ENCODE measurements around the gene TMEM120A. TPM values are rescaled to one million over a fixed set of nuclear protein-coding genes. Genes with fewer than 3 reads are reported as not detected.

TMEM120A gene
- polyA plus RNA-seq, 4 donors, result 26.0 to 56.8 (median 49.7) TPM

- no peak for DNase-seq (ENCODE audit: low read depth in 4 of 4, low spot score in 3 of 4)
Observed at GRCh38 chr7:75961218-75961617, 33.2 kb downstream of the TMEM120A start.

- DNase-seq (ENCODE audit: low read depth in 4 of 4, low spot score in 3 of 4), result no peak
Observed at GRCh38 chr7:75960372-75960771, 34.0 kb downstream of the TMEM120A start.

GRCh38 chr7:75958802-75959543, 35.4 kb downstream of the TMEM120A start:
- DNase-seq (ENCODE audit: low read depth in 4 of 4, low spot score in 3 of 4), result no peak

GRCh38 chr7:75957021-75957736, 37.2 kb downstream of the TMEM120A start:
- peak in 1 of 4 donors; percentile 39 for DNase-seq (ENCODE audit: low read depth in 4 of 4, low spot score in 3 of 4)

- no peak for DNase-seq (ENCODE audit: low read depth in 4 of 4, low spot score in 3 of 4)
Observed at GRCh38 chr7:75955331-75955955, 39.0 kb downstream of the TMEM120A start.

GRCh38 chr7:75953931-75954330, 40.5 kb downstream of the TMEM120A start:
- DNase-seq (ENCODE audit: low read depth in 4 of 4, low spot score in 3 of 4), result no peak

GRCh38 chr7:75953431-75953830, 41.0 kb downstream of the TMEM120A start:
- DNase-seq (ENCODE audit: low read depth in 4 of 4, low spot score in 3 of 4), result no peak

GRCh38 chr7:75951506-75951905, 42.9 kb downstream of the TMEM120A start:
- no peak for DNase-seq (ENCODE audit: low read depth in 4 of 4, low spot score in 3 of 4)

GRCh38 chr7:75950111-75950681, 44.2 kb downstream of the TMEM120A start:
- no peak for DNase-seq (ENCODE audit: low read depth in 4 of 4, low spot score in 3 of 4)

- no peak for DNase-seq (ENCODE audit: low read depth in 4 of 4, low spot score in 3 of 4)
Observed at GRCh38 chr7:75948179-75948578, 46.2 kb downstream of the TMEM120A start.

- DNase-seq (ENCODE audit: low read depth in 4 of 4, low spot score in 3 of 4), result no peak
Observed at GRCh38 chr7:75946207-75946855, 48.1 kb downstream of the TMEM120A start.

GRCh38 chr7:75945297-75946168, 48.9 kb downstream of the TMEM120A start:
- no peak for DNase-seq (ENCODE audit: low read depth in 4 of 4, low spot score in 3 of 4)

GRCh38 chr7:75944507-75944906, 49.9 kb downstream of the TMEM120A start:
- no peak for DNase-seq (ENCODE audit: low read depth in 4 of 4, low spot score in 3 of 4)

GRCh38 chr7:75943864-75944263, 50.5 kb downstream of the TMEM120A start:
- no peak for DNase-seq (ENCODE audit: low read depth in 4 of 4, low spot score in 3 of 4)

- DNase-seq (ENCODE audit: low read depth in 4 of 4, low spot score in 3 of 4), result no peak
Observed at GRCh38 chr7:75938921-75939320, 55.5 kb downstream of the TMEM120A start.

- no peak for DNase-seq (ENCODE audit: low read depth in 4 of 4, low spot score in 3 of 4)
Observed at GRCh38 chr7:75937958-75938786, 56.2 kb downstream of the TMEM120A start.
